BE2C (cell line): Measurements from ENCODE around the gene NEU1.
"Not testable (repeated sequence)": the region's sequence is repeated elsewhere in the genome, so short reads cannot be mapped to it uniquely, and the experiment has no call there.

Experiments
- DNase-seq: peaks from one replicate; pipeline ENCODE4 v3.0.0-alpha.2; 2020
- H3K27me3 ChIP-seq: fragments of 250-450 bp; sonication (Bioruptor Pico); 2 replicates; pipeline ENCODE4 v1.5.1; 2020; ENCODE audit warnings: mild to moderate bottlenecking
- H3K36me3 ChIP-seq: fragments of 250-450 bp; sonication (Bioruptor Pico); 2 replicates; pipeline ENCODE4 v1.5.1; 2020; ENCODE audit warnings: mild to moderate bottlenecking
- H3K4me1 ChIP-seq: fragments of 250-450 bp; sonication (Bioruptor Pico); 2 replicates; pipeline ENCODE4 v1.5.1; 2020
- H3K4me3 ChIP-seq: 2 replicates; pipeline ENCODE4 v1.5.1; 2011; ENCODE audit warnings: low read depth, low read length
- H3K9me3 ChIP-seq: fragments of 250-450 bp; sonication (Bioruptor Pico); 2 replicates; pipeline ENCODE4 v1.5.1; 2020
- TF ChIP-seq, protein P1 (sequence below): IDR thresholded peaks from 2 replicates; pipeline ENCODE4 v1.5.1; 2012; ENCODE audit warnings: mild to moderate bottlenecking, low read depth, low read length

The NEU1 gene

DNA sequence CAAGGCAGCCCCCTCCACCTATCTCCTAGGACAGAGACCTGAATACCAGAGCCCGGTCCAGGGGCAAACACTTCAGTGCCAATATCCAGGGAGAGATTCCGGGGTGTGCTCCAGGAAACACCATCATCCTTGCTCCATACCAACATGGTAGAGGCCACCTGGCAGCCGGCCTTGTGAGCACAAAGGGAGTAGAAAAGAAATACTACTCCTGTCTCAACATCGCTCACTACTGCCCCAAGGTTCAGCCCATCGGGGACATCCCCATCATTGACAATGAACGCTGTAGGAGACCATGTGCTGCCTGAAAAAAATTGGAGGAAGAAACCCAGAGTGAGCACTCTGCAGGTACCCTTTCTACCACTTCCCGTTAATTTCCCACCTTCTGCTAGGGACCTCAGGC is 1.5 kb downstream of the NEU1 start:
- Histone ChIP-seq H3K27me3 (no peaks in the 10 kb centered on the region), H3K9me3 (no peaks in the 10 kb centered on the region), H3K4me1 (no peaks in the 10 kb centered on the region), H3K36me3 (0 out of 2 replicates have a peak, but pooled peaks cover 3% of the 10 kb centered on the region), H3K4me3 (no peak overlapping the region)
- DNase-seq, result no peak
- TF ChIP-seq, protein P1, sequence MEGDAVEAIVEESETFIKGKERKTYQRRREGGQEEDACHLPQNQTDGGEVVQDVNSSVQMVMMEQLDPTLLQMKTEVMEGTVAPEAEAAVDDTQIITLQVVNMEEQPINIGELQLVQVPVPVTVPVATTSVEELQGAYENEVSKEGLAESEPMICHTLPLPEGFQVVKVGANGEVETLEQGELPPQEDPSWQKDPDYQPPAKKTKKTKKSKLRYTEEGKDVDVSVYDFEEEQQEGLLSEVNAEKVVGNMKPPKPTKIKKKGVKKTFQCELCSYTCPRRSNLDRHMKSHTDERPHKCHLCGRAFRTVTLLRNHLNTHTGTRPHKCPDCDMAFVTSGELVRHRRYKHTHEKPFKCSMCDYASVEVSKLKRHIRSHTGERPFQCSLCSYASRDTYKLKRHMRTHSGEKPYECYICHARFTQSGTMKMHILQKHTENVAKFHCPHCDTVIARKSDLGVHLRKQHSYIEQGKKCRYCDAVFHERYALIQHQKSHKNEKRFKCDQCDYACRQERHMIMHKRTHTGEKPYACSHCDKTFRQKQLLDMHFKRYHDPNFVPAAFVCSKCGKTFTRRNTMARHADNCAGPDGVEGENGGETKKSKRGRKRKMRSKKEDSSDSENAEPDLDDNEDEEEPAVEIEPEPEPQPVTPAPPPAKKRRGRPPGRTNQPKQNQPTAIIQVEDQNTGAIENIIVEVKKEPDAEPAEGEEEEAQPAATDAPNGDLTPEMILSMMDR, result no peak

- Histone ChIP-seq H3K4me3 (no peak overlapping the region), H3K9me3 (no peaks in the 10 kb centered on the region), H3K4me1 (no peaks in the 10 kb centered on the region), H3K27me3 (no peaks in the 10 kb centered on the region), H3K36me3 (0 out of 2 replicates have a peak, but pooled peaks cover 3% of the 10 kb centered on the region)
- DNase-seq, result no peak
- TF ChIP-seq, protein P1, result no peak
Observed at GRCh38 chr6:31860349-31860748, 2.3 kb downstream of the NEU1 start.

DNA sequence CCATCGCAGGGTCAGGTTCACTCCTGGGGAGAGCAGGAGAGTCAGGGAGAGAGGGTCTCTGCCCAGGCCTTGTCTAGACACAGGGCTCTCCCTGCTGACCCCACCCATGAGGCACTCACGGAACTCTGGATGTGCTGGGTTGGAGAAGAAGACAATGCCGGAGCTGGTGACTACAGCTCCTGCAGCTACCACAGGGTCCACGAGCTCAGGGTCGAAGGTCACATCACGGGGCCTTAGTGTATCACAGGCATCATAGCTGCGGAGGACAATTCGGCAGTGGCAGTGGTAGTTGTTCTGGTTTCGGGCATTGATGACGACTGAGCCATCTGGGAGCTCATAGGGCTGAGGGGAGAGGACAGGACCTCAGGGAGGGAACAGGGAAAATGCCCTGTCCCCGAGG is 2.7 kb downstream of the NEU1 start:
- TF ChIP-seq, protein P1, result no peak

GRCh38 chr6:31858707-31859106 is 3.9 kb downstream of the NEU1 start:
- no peak overlapping the region for H3K4me3 ChIP-seq
- TF ChIP-seq, protein P1, result no peak
- 0 out of 2 replicates have a peak, but pooled peaks cover 3% of the 10 kb centered on the region for H3K36me3 ChIP-seq
- H3K27me3 ChIP-seq, result no peaks in the 10 kb centered on the region
- H3K9me3 ChIP-seq, result no peaks in the 10 kb centered on the region
- H3K4me1 ChIP-seq, result no peaks in the 10 kb centered on the region
- DNase-seq, result no peak

More for the DNA sequence above, 2.7 kb downstream of the NEU1 start:
- Histone ChIP-seq H3K4me3 (no peak overlapping the region), H3K9me3 (no peaks in the 10 kb centered on the region), H3K4me1 (no peaks in the 10 kb centered on the region), H3K36me3 (0 out of 2 replicates have a peak, but pooled peaks cover 3% of the 10 kb centered on the region), H3K27me3 (no peaks in the 10 kb centered on the region)
- DNase-seq, result no peak

DNA sequence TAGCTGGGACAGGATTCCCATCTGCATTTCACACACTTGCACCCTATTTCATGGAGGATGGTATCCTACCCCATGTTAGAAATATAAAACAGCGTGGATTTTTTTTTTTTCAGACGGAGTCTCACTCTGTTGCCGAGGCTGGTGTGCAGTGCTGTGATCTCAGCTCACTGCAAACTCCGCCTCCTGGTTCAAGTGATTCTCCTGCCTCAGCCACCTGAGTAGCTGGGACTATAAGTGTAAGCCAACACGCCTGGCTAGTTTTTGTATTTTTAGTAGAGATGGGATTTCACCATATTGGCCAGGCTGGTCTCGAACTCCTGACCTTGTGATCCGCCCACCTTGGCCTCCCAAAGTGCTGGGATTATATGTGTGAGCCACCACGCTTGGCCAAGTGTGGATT is 4.8 kb downstream of the NEU1 start:
- H3K4me3 ChIP-seq, H3K27me3 ChIP-seq, DNase-seq, H3K36me3 ChIP-seq, H3K4me1 ChIP-seq, H3K9me3 ChIP-seq: not testable (repeated sequence)

- H3K9me3 ChIP-seq, H3K27me3 ChIP-seq, DNase-seq: not testable (repeated sequence)
Observed at GRCh38 chr6:31851980-31852718, 10.5 kb downstream of the NEU1 start.

GRCh38 chr6:31851485-31851832 is 11.2 kb downstream of the NEU1 start:
- H3K27me3 ChIP-seq, result no peaks in the 10 kb centered on the region
- DNase-seq, result no peak
- TF ChIP-seq, protein P1, result no peak

More at GRCh38 chr6:31851980-31852718, 10.5 kb downstream of the NEU1 start:
- H3K36me3 ChIP-seq, H3K4me1 ChIP-seq, H3K4me3 ChIP-seq: not testable (repeated sequence)

More at GRCh38 chr6:31851485-31851832, 11.2 kb downstream of the NEU1 start:
- no peaks in the 10 kb centered on the region for H3K9me3 ChIP-seq
- H3K4me1 ChIP-seq, result no peaks in the 10 kb centered on the region
- no peaks in the 10 kb centered on the region for H3K36me3 ChIP-seq
- no peak overlapping the region for H3K4me3 ChIP-seq
